HepG2 (cell line): ENCODE measurements around the gene NUDT8. TPM values are rescaled to one million over a fixed set of nuclear protein-coding genes. Genes with fewer than 3 reads are reported as not detected.
A peak's percentile ranks its signal among the peaks of the same experiment; 100 is the strongest.

Experiments
- AGO1 ChIP-seq: fragments of 200-400 bp; formaldehyde crosslinking; IDR thresholded peaks from 2 replicates; pipeline ENCODE4 v1.6.1; 2017; ENCODE audit warnings: mild to moderate bottlenecking, low read depth, low read length, moderate library complexity; ENCODE audit not compliant: poor library complexity, severe bottlenecking
- FOXK2 ChIP-seq: fragments of 450-650 bp; IDR thresholded peaks from 2 replicates; pipeline ENCODE4 v1.6.1; 2016
- GMEB2 ChIP-seq: IDR thresholded peaks from 2 replicates; pipeline ENCODE4 v1.6.1; 2016; ENCODE audit warnings: missing biosample characterization, missing genetic modification reagents, low read depth
- MNT ChIP-seq: fragments of 450-650 bp; IDR thresholded peaks from 2 replicates; pipeline ENCODE4 v1.6.1; 2016
- POGZ ChIP-seq: sonication (generic); formaldehyde crosslinking; IDR thresholded peaks from 2 replicates; pipeline ENCODE4 v1.4.0; 2020; ENCODE audit warnings: mild to moderate bottlenecking, missing genetic modification reagents
- SNAPC4 ChIP-seq: sonication (generic); formaldehyde crosslinking; IDR thresholded peaks from 2 replicates; pipeline ENCODE4 v1.4.0; 2020; ENCODE audit warnings: mild to moderate bottlenecking, missing genetic modification reagents
- ZBTB26 ChIP-seq: IDR thresholded peaks from 2 replicates; pipeline ENCODE4 v1.6.1; 2016; ENCODE audit warnings: missing compliant biosample characterization, missing genetic modification reagents, borderline replicate concordance
- ZBTB49 ChIP-seq: sonication (generic); formaldehyde crosslinking; IDR thresholded peaks from 2 replicates; pipeline ENCODE4 v1.4.0; 2020; ENCODE audit warnings: missing genetic modification reagents, borderline replicate concordance
- ZFAT ChIP-seq: sonication (generic); formaldehyde crosslinking; conservative IDR thresholded peaks from 2 replicates; pipeline ENCODE4 v1.8.1; 2023; ENCODE audit warnings: missing genetic modification reagents, inconsistent platforms
- ZNF232 ChIP-seq: sonication (generic); formaldehyde crosslinking; IDR thresholded peaks from 2 replicates; pipeline ENCODE4 v1.4.0; 2020; ENCODE audit warnings: missing genetic modification reagents, borderline replicate concordance
- ZNF275 ChIP-seq: sonication (generic); formaldehyde crosslinking; IDR thresholded peaks from 2 replicates; pipeline ENCODE4 v1.8.0; 2022; ENCODE audit warnings: missing genetic modification reagents, mild to moderate bottlenecking, inconsistent platforms, borderline replicate concordance
- ZNF335 ChIP-seq: sonication (generic); formaldehyde crosslinking; IDR thresholded peaks from 2 replicates; pipeline ENCODE4 v1.4.0; 2020; ENCODE audit warnings: missing genetic modification reagents
- ZNF543 ChIP-seq: sonication (generic); formaldehyde crosslinking; IDR thresholded peaks from 2 replicates; pipeline ENCODE4 v1.4.0; 2020; ENCODE audit warnings: mild to moderate bottlenecking, missing genetic modification reagents
- polyA plus RNA-seq, 8 experiments: library from polyadenylated mRNA; depleted of rRNA in 3 of 8; stranded (reverse) in 7 of 8; unstranded in 1 of 8; fragments of >200 nt; fragmentation: Illumina TruSeq in 4 of 8; extraction: Trizol in 4 of 8; gene quantifications; 2 replicates each; pipeline versions ENCODE4 v1.2.1 to v1.2.3, GENCODE V29; 2011 to 2016; ENCODE audit warnings: low read depth in 4 of 8, missing spikeins in 1 of 8, mixed read lengths in 1 of 8; ENCODE audit not compliant: insufficient read depth in 1 of 8
- total RNA-seq, 5 experiments: library from RNA; depleted of rRNA; stranded (reverse); fragments of >200 nt; fragmentation: Illumina TruSeq; extraction: Trizol; gene quantifications; 2 replicates each; pipeline ENCODE4 v1.2.3, GENCODE V29; 2016; ENCODE audit warnings: low read depth in 1 of 5

Gene NUDT8
- total and polyA plus RNA-seq, 2 of the 13 experiments (the other 11 are each of a cell fraction or from before 2014, with no cell fraction given), result 6.7 to 25.8 TPM

- TF ChIP-seq GMEB2 (CRISPR knock-in tag), result peak; percentile 96
- no peak for TF ChIP-seq AGO1
- TF ChIP-seq FOXK2, result no peak
- no peak for TF ChIP-seq ZNF275 (CRISPR knock-in tag)
- no peak for TF ChIP-seq SNAPC4
- TF ChIP-seq ZFAT (CRISPR knock-in tag), result no peak
- TF ChIP-seq ZNF543 (CRISPR knock-in tag), result peak; percentile 85; the same call in 1 of the 2 replicates
- peak; percentile 39; the same call in 1 of the 2 replicates for TF ChIP-seq MNT
- peak; percentile 84 for TF ChIP-seq POGZ (CRISPR knock-in tag)
- no peak for TF ChIP-seq ZBTB49 (CRISPR knock-in tag)
- TF ChIP-seq ZNF232 (CRISPR knock-in tag), result no peak; the same call in 1 of the 2 replicates
- peak; percentile 90; the same call in 1 of the 2 replicates for TF ChIP-seq ZNF335 (CRISPR knock-in tag)
- TF ChIP-seq ZBTB26 (CRISPR knock-in tag), result 0 out of 2 replicates have a peak, but pooled peaks have one; percentile 23
These were observed 23.0 kb downstream of the NUDT8 start, which contains the start of gene NDUFV1 (continued) for GRCh38 chr11:67606492-67607295.
